ENCODE data around the gene NT5DC4.

Gene NT5DC4

DNA sequence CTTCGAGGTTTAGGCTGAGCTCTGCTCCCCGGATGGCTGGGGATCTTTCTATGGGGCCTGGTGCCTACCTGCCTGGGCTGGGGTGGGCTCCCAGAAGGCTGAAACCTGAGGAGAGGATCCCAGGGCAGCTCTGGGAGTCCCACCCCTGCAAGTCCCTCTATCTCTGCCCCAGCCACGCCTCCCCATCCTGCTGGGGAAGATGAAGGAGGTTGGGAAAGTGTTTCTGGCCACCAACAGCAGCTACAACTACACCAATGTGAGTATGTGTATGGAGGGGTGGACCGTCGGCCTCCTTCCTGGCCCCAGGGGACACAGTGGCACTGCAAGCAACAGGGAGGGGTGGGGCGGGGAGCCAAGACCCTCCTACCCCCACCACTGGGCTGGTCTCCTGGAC, 2.7 kb downstream of the NT5DC4 start:
- no peak for DNase-seq (ENCODE audit: low spot score)

DNA sequence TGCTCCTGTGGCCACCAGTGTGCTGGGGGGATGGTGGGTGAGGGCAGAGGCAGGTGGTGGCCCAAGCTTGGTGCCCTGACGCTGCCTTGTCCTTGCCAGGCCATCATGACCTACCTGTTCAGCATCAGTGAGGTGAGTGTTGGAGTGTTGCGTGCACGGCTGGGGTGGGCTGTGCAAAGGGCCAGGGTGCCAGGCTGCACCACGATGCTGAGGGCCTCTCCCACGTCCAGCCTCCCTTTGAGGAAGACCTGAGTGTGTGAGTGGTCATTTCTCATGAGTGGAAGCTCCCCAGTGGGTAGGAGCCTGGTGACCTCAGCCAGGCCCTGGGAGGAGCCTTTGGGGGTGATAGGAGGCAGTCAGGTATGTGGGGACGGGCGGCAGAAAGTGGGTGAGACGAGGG, 3.2 kb downstream of the NT5DC4 start:
- DNase-seq (ENCODE audit: low spot score), result no peak

DNA sequence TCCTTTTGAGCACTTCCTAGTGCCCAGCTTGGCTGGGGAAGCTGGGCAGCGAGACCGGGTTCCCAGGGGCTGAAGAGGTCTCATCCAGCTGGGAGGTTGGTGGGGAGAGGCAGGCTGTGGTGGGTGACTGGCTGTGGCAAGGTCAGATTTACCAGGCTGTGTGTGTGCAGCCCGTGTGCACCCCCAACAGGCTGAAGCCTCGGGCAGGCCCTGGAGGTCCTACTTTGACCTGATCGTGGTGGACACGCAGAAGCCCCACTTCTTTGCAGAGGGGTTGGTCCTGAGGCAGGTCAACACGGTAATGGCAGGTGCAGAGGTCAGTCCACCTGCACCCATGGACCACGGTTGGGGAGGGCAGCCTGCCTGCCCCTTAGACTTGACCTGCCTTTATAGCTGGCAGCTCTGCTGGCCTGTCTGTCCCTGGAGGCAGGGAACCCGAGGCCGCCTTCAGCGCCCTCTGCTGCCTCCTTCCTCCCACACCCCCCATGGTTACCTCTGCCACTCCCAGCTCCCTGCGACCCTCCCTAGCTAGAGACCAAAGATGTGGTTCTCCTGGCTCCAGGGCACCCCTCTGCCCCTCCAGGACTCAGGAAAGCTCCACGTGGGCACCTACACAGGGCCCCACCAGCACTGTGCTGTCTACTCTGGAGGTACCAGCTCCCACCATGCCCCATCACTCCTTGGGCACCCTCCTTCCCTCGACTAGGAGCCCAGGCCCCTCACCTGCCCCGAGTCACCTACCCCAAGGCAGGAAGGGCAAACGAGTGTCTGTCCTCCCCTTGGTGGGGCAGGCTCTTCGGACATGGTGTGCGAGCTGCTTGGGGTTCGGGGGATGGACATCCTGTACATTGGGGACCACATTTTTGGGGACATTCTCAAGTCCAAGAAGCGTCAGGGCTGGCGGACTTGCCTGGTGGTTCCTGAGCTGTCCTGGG, 4.0 kb downstream of the NT5DC4 start:
- DNase-seq (ENCODE audit: low spot score), result no peak

DNA sequence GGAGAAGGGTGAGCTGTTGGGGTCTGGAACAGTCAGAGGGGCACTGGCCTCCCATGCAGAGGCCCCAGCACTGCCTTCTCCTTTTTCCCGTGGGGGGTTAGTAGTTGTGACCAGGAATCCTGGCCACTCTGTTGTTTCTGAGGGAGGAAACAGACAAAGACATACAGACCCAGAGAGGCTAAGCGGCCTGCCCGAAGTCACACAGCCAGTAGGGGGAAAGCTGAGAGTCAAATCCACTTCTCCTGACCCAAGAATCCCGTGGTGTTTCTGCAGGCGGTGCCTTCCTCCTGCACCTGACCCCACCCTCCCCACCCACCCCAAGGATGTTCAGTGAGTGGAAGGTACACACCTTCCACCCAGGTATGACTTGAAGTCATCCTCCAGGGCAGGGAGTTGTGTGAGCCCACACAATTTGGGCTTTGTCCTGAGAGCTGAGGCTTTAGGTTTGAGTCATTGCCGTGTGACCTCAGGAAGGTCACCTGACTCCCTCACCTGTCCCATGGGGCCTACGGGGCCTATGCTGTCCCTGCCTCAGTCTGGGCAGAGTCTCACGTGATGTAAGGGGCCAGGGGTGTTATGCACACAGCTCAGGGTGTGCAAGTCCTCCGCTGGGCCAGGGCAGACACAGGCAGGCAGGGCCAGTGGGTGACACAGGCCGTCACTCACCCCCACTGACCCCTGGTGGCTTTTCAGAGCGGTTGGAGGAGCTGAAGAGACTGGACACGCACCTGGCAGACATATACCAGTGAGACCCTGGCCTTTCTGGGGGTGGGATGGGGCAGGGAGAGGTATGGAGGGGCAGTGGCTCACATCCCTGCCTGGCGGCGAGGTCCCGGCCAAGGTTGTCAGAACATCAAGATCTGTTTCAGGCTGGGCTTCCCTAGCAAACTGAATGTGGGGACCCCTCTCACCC, 5.0 kb downstream of the NT5DC4 start:
- DNase-seq (ENCODE audit: low spot score), result no peak

DNA sequence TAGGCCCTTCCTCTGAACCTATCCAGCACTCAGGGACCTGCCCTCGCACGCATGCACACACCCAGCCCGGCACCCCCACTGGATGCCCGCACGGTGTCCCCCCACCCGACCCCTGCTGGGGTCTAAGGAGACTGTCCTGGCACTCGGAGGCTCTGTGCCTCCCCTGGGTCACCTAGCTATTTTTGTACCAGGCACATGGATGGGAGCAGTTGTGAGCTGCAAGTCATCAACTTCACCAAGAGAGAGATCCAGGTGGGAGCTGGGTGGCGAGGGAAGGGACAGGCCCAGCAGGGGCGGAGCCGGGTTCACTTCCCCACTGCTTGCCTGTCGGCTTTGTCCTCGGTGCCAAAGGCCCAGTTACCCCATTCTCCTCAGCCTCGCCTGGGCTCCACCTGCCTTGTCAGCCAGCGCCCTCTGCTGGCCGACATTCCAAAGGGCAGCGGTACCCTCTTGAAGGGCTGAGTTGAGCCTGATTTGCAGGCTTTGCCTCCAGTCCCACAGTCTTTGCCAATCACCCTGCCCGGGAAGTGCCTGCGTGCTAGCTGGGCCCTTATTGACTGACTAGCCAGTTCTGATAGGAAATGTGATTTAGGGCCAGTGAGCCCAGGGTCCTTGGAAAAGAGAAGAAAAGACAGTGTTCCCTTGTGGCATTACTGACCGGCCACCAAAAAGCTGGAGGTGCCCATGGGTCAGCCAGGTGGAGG, 5.8 kb downstream of the NT5DC4 start:
- peak; percentile 90 for DNase-seq (ENCODE audit: low spot score)

DNA sequence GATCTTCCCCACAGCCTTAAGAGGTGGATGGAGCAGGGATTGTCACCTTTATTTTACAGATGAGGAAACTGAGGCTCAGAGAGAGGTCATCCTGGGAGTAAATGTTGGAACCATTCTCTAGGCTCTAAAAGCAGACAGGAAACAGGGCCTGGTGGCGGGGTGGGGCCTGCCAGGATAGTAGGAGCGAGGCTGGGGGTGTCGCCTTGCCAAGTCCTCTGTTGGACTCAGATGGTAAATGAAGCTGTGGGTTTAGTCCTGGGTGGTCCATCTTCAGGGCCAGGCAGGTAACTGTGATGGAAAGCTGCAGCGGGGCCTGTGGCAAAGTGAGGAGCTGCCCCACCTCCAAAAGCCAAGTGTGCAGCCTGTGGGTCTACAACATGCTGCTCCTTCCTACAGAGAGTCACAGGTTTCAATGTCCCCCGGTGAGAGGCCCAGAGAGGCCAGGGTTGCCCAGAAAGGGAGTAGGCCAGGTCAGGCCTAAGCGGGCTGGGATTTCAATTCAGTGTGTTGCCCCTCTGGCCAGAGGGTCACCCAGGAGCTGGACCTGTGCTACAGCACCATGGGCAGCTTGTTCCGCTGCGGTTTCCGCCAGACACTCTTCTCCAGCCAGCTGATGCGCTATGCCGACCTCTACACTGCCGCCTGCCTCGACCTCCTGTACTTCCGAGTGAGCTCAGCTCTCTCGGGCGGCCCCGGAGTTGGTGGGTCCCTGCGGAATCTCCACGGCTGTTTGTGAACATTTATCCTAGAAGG, 6.6 kb downstream of the NT5DC4 start:
- DNase-seq (ENCODE audit: low spot score), result no peak

DNA sequence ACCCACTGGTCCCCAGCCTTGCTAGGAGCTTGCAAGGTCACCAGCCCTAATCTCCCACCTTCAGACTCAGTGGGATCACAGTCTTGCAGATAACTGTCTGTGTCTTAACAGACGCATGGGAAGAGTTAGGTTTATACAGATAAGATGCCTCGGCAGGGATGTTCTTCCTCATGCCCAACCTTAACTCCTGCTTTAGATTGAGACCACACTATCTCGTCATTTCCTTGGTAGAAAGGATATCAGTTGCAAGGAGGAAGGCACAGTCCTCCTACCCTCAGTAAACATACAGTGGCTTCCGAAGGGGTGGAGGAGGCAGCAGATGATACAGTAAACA, 7.2 kb downstream of the NT5DC4 start:
- no peak for DNase-seq (ENCODE audit: low spot score)

DNA sequence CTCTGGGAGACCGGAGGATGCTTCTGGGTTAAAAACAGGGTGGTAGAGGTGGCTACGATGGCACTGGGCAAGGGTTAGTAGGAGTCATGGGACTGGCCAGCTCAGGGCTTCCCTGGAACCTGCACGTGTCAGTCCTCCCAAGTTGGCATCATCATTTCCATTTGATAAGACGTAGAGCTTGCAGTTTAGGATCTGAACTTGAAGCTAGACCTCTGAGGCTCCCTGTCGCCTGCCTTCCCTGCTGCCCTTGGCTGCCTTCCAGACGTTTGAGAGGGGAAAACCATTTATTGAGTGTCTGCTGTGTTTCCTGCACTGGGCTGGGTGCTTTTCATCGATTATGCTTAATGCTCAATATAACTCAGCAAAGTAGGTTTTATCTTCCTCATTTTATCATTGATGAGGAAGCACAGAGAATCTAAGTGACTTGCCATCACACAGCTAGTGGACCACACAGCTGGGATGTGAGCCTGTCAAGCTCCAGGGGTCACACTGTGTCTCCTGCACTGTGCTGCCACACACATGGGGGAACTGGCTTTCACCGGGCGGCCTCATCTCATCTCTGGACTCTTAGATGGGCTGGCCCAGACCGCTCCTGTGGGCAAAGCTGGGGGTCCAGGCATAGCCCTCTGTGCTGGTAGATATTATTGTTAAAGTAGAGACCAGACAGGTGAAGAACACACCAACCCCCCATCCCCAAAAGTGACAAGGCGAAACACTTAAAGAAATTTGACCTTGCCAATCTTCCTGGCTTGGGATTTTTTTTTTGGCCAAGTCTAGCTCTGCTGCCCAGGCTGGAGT, 7.8 kb downstream of the NT5DC4 start:
- no peak for DNase-seq (ENCODE audit: low spot score)

DNA sequence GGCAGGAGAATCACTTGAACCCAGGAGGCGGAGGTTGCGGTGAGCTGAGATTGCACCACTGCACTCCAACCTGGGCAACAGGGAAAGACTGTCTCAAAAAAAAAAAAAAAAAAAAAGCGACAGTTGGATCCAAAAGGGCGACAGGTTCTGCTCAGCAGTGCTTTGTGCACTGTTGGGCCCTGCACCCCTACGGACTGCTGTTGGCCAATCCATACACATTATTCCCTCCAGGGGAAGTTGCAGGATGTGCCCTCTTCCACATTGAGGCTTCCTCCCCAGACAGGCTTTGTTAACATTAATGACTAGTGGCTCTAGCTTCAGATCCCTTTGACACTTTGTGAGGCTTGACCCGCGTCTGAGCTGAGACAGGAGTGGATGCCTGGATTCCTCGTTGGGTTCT, 9.4 kb downstream of the NT5DC4 start:
- no peak for DNase-seq (ENCODE audit: low spot score)

DNA sequence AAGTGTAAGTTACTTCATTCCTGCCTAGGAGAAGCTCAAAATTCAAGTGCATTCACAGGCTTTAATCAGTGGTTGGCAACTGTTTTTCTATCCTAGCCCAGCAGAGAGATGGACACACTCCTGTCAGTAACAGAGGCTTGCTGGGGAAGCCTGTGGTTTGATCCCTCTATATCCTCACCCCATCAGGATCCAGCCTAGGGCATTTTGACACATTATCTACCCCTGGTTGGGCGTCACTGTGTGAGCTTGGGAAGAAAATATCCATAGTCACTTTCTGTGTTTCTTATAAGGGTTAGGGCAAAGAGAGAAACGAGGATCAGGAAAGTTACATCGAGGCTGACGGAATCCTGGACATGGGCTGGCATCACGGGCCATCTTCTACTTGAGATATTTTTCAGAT, 10.0 kb downstream of the NT5DC4 start:
- DNase-seq (ENCODE audit: low spot score), result no peak

DNA sequence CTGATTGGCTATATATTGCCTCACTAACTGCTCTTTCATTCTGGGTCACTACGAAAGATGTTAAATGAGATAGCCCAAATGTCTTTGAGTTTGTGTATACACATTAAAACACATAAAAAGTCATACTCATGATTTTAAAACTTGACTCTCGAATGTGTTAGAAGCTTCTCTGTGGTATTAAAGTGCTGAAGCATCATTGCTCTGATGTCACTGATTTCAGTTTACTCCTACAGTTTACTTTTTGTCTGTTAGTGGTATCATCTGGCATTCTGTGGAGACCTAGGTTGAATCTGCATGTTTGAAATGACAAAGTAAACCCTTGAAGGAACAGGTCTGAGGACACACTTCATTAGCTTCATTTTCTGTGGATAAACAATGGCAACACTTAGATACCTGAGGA, 10.7 kb downstream of the NT5DC4 start:
- no peak for DNase-seq (ENCODE audit: low spot score)

DNA sequence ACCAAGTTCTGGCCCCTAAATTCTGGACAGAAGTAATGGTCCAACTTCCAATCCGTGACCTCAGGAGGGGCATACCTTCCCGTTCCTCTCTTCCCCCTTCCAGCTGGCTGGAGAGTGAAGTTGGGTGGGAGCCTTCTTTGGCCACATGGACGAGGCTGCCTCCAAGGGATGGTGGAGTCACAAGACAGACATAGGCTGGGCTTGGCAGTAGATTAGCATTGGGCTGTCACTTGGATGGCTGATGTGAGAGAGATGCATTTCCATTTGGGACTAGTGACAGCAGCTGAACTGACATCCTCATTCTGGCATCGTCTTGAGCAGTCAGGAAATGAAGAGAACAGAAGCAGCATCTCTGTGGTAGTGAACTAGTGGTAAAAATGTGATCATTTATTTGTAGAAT, 12.6 kb downstream of the NT5DC4 start:
- no peak for DNase-seq (ENCODE audit: low spot score)

DNA sequence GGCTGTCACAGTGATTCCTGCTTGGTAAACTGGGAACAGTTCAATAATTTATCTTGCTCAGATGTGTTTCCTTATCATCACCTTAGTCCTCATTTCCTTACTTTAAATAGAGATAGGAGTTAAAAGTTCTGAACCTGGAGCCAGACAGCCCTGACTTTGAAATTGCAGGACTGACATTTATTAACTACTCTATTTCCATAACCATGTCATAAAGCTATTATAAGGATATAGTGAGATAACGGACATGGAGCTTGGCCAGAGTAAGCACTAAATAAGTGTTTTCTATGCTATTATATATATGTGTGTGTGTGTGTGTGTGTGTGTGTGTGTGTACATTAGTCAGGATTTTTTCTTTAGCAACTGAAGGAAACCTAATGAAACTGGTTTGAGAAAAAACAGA, 13.1 kb downstream of the NT5DC4 start:
- DNase-seq (ENCODE audit: low spot score), result no peak

DNA sequence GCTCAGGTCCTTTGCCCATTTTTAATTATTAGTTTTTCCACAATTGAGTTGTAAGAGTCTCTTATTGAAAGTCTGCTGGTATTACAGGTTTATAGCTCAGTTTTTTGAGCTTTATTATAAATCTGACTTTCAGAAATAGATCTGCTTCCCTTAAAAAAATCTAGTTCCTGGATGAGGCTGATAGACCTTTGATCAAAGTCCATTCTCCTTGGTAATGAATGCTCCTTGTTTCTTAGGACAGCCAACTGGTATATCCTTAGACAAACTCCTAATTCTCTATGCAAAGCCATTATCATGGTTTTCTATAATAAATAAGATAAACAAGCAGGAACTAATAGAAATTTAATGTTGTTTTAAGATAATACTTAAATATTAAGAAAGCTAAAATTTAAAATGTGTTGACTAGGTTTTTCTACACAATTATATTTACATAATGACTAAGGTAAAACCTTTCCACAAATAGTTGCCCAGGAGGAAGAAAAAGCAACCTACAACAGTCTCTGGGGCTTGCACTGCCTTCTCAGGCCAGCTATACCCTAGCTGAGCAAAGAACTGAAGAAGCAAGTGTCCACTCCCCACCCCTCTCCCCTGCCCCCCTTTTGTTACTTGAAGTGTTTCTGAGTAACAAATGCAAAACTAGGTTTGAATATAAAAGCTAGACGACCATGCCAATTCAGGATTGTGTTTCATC, 16.9 kb downstream of the NT5DC4 start:
- no peak for DNase-seq (ENCODE audit: low spot score)

DNA sequence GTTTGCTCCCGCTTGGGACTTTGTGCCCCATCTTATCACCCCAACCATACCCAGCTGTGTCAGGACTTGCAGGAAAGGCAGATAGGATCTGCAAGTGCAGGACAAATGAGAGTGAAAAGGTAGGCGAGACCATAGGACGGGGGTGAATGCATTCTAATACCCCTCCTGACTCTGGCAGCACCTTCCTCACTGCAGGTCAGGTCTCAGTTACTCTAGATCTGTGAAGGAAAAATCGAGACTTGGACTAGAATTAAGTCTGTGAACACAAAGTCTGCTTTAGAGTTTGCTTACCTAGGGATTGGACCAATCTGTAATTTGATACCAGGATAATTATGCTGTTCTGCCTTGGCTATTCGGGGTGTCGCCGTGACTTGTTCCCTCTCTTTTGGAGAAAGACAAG, 19.7 kb downstream of the NT5DC4 start:
- DNase-seq (ENCODE audit: low spot score), result no peak

DNA sequence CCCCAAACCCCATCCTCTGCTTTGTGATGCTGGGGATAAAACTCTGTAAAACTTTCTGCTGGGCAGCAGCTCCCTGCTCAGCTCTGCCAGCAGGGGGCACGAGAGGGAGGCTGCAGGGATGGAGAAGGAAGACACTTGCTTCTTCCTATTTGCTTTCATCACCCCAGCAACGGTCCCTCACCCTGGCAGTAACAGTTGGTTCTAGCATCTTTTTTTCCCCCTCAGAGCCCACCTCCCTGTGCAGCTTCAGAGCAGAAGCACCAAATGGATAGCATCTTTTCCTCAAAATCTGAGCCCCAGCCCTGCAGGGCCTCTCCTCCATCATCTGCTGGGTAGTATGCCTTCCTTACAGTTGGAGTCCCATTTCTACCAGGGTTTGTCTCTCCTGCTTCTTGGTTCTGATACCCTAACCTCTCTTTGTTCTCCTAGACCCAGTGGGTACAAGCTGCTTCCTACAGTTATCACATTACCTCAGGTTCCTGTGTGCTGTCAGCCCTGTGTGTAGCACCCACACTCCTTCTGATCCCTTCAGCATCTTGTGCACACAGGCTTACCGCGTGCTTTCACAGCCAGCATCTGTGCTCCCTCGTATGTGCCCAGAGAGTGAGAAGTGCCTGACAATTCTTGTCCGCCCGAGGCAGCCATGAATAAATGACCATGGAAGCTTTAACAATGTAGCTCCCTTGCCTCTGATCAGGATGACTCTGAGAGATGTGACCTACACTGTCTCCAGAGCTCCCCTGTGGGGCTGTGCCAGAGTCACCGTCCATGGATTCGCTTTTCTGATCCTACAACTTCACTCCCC, 29.1 kb downstream of the NT5DC4 start:
- peak; percentile 85 for DNase-seq (ENCODE audit: low spot score)

DNA sequence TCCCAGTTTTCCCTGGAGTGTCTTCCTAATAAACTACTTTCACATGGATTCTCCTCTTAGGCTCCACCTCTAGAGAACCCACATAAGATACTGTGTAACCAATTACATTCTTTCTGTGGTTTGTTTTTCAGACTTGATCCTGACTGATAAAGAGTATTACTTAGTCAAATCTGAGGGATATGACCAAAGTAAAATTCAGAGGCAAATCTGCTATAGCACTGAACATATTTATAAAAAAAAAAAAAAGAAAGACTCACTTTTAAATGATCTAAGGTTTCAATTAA, 29.7 kb downstream of the NT5DC4 start:
- DNase-seq (ENCODE audit: low spot score), result no peak

DNA sequence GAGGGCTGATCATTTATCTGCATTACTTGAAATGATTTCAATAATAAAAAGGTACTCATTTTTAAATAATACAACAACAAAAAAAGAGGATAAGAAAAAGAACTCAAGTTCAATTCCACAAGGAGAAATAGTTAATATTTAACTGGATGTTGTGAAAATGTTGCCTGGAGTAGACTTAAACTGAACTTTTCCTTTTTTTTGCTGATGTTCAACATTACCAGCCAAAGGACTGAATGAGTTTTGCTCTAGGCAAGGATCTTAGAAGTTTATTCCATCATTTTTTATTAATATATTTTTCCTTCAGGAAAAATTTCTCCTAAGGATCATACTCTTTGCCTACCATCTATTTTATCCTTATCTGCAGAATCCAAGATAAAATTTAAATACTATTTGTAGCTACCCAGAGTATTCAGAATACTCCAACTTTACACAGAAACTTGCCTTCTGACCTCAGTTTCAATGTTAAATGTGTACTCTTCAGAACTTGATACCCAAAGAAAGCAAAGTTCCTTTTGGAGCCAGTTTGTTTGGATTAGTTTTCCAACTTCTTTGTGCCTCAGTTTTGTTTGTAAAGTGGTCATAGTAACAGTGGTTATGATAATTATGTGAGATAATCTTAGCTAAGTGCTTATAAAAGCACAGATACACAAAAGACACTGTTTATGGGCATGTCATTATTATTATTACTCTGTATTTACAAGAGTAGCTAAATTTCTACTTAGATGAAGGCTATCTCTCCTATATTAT, 30.8 kb downstream of the NT5DC4 start:
- DNase-seq (ENCODE audit: low spot score), result no peak

DNA sequence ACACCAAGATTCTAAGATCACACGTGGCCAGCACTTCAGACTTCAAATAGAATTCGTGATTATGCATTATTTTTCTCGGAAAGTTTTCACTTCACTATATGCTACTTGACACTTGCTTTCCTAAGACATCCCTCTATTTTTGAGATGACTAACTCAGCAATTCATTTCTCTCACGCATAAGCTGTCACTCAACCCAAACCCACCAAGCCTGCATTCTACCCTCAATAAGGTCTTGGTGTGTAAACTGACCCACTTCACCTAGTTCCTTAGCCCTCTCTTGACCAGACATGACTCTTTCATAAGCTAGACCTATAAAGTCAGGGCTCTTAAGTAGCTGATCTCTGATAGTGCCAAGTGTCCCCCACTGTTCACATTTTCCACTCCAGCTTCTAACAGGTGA, 31.8 kb downstream of the NT5DC4 start:
- no peak for DNase-seq (ENCODE audit: low spot score)
